Putamen (tissue), 1 donor: ENCODE measurements around the gene NUTF2.
"Not testable (repeated sequence)": the region's sequence is repeated elsewhere in the genome, so short reads cannot be mapped to it uniquely, and the experiment has no call there.

Experiments used
- DNase-seq: peaks from one replicate; pipeline ENCODE4 v3.0.0-alpha.2; 2016; ENCODE audit warnings: low spot score

NUTF2 gene

DNA sequence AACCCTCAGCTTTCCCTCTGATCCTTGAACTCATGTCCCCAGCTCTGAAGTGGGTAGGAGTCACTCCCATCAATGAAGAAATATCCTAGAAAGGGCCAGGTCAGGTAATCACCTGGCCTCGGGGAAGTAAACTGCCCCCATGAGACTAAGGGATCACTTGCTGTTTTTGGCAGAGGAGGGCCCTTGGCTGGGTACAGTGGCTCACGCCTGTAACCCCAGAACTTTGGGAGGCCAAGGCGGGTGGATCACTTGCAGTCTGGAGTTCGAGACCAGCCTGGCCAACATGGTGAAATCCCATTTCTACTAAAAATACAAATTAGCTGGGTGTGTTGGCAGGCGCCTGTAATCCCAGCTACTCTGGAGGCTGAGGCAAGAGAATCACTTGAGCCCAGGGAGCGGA, 17.3 kb downstream of the NUTF2 start:
- DNase-seq, result not testable (repeated sequence)

DNA sequence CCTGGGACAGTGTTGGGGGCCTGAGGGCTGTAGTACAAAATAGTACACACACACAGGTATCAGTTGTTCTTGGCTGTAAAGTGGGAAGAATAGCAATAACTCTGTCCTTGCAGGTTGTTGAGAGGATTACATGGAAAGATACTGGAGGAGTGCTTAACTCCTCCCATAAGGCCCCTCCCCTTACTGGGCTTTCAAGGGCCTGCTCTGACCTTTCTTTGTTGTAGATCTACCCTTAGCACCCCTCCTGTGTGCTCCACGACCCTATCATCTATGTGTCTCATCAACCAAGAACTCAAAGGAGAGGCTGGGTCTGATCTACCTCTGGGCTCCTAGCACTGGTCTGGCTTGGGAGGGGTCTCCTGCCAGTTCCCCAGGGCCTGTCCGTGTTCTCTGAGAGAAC, 17.9 kb downstream of the NUTF2 start:
- no peak for DNase-seq

DNA sequence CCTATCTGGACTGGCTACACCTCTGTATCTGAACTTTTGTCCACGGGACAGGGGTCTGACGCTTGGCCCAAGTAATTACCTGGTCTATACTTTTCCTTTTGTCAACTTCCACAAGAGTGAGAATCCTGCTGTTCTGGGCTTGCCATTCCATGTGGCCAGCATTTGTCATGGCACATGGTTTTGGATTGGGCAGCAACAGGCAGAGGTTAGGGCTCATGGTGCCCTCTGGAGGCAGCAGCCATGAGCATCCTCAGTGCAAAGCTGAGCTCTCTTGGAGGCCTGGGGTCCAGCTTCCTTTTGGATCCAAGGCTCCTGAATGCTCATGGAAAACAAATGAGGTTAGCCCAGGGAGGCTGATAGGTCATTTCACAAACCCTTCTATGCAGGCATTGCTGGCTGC, 18.6 kb downstream of the NUTF2 start:
- DNase-seq, result no peak

DNA sequence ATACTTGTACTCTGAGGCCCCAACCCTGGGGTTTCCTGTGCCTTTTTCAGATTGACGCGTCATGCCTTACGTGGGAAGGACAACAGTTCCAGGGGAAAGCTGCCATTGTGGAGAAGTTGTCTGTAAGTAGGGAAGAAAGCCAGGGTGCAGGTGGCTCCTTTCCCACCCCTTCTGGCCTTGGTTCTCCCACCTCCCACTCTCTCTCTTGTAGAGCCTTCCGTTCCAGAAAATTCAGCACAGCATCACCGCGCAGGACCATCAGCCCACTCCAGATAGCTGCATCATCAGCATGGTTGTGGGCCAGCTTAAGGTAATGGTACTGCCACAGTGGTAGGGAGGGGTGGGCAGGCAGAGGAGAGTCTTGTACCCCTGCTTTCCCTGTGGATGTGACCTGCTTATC, 21.6 kb downstream of the NUTF2 start:
- DNase-seq, result no peak

- no peak for DNase-seq
Observed at GRCh38 chr16:67869653-67870052, 22.9 kb downstream of the NUTF2 start.

GRCh38 chr16:67871256-67871655, 24.5 kb downstream of the NUTF2 start:
- no peak for DNase-seq

DNA sequence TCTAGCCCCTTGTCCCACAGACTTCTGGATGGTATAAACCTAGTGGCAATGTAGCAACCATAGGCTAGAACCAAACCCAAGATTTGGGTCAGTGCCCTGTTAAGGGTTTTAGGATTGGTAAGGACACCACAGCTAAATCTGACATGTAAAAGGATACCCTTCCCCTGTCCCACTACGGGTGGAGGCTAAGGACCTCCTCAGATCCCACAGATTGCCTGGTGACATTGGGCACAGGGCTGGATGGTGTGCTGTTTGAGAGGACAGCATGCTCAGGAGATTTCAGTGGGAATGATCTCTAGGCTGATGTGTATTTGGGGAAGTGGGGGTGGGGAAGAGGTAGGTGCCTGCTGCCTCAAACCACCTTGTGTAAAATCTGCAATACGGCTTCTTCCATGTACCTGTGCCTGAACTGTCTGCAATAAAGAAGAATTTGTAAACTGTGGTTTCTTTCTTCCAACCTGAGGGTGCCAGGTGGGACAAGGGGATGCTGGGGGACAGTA, 25.4 kb downstream of the NUTF2 start:
- no peak for DNase-seq

- DNase-seq, result peak; percentile 80
Observed at GRCh38 chr16:67872631-67873434, 26.1 kb downstream of the NUTF2 start, which contains the start of gene EDC4. Gene EDC4, plus strand, starts transcription at chr16:67873052. Its CDS starts 210 bp downstream, at chr16:67873262.

DNA sequence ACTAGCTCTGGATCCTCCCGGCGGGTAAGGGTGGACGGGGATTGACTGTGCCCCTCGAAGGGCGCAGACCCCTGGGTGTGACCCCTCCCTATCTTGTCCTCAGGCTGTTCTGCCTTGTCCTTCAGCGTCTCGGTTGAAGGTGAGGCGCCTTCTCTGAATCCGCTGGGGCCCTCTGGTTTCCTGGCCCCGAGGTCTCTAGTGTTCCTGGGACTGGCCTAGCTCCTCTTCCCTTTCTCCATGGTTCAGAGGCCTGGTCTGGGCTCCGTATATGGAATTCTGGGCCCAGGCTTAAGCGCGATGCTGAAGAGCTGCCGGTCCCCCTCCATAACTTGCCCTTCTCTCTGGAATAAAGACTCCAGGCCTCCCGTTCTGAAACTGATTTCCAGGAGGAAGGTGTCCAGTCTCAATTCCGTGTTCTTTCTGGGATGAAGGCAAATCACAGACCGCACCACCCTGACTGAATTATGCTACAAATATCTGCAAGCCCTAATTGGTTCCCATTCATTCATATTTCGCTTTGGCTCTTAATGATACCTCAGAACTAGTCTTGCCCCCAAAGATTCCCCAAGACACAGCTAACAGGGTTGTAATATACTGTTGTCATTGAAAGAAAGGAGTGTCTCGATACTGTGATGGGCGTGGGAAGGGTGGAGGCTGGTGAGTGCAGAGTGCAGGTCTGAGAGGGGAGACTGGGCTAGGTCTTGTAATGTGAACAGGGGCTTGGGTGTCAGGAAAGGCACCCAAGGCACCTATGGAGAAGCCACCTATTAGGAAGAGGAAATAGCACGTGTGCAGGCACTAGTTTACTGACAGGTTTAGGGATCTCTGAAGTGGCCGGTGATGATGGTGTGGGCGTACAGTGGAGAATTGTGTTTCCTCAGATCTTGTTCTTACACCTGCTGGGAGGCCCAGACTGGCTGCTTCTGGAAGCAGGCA, 27.0 kb downstream of the NUTF2 start:
- no peak for DNase-seq

DNA sequence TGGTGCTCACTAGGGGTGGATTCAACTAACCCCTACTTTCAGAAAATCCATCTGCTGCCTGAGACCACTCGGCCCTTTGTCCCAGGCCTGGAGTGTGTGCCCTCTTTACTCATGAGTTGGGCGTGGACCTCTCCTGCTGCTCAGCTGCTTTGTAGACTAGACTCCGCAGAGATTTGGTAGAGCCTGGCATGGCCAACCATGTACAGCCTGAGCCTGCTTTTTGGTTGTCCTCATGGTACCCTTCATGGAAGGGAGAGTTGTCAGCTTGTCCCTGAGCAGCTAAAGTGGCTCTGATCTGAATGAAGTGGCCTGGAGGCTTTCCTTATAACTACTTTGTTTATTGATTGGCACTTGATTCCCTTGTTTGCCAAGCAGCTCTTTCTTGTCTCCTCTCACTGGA, 27.6 kb downstream of the NUTF2 start:
- no peak for DNase-seq

DNA sequence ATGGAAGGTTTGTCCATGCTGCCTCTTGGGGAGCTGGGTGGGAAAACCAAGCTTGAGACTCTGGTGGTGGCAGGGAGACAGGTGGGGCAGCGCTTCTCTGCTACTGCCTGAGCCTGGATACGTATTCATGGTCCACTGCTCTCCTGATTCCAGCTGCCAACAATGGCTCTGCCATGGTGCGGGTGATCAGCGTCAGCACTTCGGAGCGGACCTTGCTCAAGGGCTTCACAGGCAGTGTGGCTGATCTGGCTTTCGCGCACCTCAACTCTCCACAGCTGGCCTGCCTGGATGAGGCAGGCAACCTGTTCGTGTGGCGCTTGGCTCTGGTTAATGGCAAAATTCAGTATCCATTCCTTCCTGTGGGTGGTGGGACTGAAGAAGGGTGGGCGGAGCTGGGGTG, 30.3 kb downstream of the NUTF2 start:
- no peak for DNase-seq

- no peak for DNase-seq
Observed at GRCh38 chr16:67878232-67878631, 31.5 kb downstream of the NUTF2 start.

DNA sequence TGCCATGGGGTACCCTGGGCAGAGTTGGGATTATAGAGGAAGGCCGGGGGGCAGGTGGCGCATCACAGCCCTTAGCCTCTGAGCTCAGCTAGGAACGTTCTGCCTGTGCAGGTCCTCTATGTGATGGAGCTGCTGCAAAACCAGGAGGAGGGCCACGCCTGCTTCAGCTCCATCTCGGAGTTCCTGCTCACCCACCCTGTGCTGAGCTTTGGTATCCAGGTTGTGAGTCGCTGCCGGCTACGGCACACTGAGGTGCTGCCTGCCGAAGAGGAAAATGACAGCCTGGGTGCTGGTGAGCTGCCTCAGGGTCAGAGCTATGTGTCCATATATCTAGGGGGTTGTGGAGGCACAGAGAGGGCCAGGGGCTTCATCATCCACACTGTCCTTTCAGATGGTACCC, 32.1 kb downstream of the NUTF2 start:
- no peak for DNase-seq

DNA sequence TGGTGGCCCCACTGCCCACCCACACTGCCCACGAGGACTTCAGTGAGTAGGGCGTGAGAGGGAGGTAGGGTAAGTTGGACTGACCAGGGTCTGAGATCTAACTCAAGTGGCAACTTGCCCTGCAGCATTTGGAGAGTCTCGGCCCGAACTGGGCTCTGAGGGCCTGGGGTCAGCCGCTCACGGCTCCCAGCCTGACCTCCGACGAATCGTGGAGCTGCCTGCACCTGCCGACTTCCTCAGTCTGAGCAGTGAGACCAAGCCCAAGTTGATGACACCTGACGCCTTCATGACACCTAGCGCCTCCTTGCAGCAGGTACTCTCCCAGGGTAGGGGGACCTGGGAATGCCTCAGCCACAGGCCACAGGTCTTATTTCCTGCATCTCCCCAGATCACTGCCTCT, 32.7 kb downstream of the NUTF2 start:
- no peak for DNase-seq

DNA sequence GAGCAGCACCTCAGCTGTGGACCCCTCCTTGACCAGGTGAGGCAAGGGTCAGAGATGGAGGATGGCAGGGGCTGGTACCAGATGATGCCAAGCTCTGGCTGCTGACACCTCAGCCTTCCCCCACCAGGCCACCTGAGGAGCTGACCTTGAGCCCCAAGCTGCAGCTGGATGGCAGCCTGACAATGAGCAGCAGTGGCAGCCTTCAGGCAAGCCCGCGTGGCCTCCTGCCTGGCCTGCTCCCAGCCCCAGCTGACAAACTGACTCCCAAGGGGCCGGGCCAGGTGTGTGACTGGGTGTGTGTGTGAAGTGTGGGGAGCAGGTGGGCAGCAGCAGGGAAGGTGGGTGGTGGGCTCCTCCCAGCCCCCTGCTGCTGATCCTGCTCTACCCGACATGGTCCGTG, 33.2 kb downstream of the NUTF2 start:
- no peak for DNase-seq

DNA sequence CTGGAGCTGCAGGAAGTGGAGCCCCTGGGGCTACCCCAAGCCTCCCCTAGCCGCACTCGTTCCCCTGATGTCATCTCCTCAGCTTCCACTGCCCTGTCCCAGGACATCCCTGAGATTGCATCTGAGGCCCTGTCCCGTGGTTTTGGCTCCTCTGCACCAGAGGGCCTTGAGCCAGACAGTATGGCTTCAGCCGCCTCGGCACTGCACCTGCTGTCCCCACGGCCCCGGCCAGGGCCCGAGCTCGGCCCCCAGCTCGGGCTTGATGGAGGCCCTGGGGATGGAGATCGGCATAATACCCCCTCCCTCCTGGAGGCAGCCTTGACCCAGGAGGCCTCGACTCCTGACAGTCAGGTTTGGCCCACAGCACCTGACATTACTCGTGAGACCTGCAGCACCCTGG, 33.9 kb downstream of the NUTF2 start:
- DNase-seq, result no peak

- peak; percentile 73 for DNase-seq
Observed at GRCh38 chr16:67881621-67882161, 35.0 kb downstream of the NUTF2 start.

DNA sequence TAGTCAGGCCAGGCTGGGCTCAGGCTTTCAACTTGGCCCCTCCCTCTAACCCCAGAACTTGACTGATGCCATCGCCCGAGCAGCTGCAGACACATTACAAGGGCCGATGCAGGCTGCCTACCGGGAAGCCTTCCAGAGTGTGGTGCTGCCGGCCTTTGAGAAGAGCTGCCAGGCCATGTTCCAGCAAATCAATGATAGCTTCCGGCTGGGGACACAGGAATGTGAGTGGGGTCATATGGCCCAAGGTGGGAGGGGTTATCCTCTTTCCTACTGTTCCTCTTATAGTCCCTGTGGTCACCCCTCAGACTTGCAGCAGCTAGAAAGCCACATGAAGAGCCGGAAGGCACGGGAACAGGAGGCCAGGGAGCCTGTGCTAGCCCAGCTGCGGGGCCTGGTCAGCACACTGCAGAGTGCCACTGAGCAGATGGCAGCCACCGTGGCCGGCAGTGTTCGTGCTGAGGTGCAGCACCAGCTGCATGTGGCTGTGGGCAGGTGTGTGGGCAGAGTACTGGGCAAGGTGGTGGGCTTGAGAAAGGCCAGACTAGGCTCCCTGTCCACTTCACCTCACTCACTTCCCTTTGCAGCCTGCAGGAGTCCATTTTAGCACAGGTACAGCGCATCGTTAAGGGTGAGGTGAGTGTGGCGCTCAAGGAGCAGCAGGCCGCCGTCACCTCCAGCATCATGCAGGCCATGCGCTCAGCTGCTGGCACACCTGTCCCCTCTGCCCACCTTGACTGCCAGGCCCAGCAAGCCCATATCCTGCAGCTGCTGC, 35.8 kb downstream of the NUTF2 start:
- peak; percentile 93 for DNase-seq

DNA sequence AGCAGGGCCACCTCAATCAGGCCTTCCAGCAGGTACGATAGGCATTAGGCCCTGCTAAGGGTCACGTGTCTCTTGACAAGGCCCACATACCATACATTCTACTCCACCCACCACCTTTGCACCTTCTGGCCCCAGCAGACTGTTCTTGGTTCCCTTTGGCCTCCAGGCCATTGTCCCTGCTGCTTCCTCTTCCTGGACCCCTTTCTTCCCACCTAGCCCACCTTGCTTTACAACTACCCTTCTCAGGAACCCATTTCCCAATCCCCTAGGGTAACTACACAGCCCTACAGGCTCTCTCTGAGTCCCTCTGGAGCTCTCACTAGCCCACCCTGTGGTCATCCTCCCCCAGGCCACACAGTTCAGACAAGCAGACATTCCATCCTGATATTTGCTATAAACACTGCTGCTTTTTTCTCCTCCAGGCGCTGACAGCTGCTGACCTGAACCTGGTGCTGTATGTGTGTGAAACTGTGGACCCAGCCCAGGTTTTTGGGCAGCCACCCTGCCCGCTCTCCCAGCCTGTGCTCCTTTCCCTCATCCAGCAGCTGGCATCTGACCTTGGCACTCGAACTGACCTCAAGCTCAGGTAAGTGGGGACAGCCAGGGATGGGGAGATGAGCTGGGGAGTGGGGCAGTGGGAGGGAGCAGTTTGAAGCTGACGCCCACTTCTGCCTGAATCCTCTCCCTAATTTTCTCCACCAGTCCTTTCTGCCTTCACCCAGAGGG, 36.6 kb downstream of the NUTF2 start:
- DNase-seq, result no peak

DNA sequence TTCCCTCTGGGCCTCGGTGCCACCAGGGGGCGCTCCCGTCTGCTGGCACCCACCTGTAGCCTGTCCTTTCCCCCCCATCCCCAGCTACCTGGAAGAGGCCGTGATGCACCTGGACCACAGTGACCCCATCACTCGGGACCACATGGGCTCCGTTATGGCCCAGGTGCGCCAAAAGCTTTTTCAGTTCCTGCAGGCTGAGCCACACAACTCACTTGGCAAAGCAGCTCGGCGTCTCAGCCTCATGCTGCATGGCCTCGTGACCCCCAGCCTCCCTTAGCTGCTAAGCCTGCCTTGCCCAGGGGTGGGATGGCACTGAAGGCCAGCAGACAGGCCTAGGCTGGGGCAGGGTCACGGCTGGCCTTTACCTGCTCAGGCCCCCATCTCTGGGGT, 37.1 kb downstream of the NUTF2 start:
- DNase-seq, result no peak

DNA sequence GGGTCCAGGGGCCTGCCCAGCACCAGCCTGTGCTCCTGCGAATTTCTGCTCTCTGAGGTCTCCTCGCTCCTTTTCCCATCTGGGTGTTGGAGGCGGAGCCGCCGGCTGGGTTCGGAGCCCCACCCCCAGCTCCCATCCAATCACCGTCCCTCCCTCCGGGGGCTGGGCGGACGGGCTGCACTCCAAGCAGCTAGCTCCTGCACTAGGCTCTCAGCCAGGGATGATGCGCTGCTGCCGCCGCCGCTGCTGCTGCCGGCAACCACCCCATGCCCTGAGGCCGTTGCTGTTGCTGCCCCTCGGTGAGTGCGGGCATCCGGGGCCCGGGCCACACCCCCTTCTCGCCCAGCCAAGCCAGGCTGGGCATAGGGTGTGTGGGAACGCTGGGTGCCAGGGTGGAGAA, 38.0 kb downstream of the NUTF2 start, which contains the start of gene NRN1L:
Gene NRN1L (plus strand): TSS at position 202 of the 400 bp plus-strand sequence. CDS start 19 bp downstream, at position 221.
- peak; percentile 92 for DNase-seq
